AG04450 (cell line): ENCODE results near the gene RASGEF1C. TPM values are rescaled to one million over a fixed set of nuclear protein-coding genes. Genes with fewer than 3 reads are reported as not detected.
"Not testable (repeated sequence)": the region's sequence is repeated elsewhere in the genome, so short reads cannot be mapped to it uniquely, and the experiment has no call there.

Source experiments
- CTCF ChIA-PET: fragments of 300-600, 350-600 bp; formaldehyde crosslinking; extraction: SDS; loops from one replicate; lab custom pipeline; 2022; ENCODE audit warnings: antibody characterized with exemption, inconsistent platforms; lab: Charles Lee
- POLR2A ChIA-PET: fragments of 350-600 bp; formaldehyde crosslinking; extraction: SDS; loops from one replicate; lab custom pipeline; 2021; ENCODE audit warnings: antibody characterized with exemption, inconsistent platforms; lab: Yijun Ruan, JAX
- DNase-seq: peaks from one replicate; pipeline ENCODE4 v3.0.0-alpha.2; 2011; ENCODE audit warnings: low read depth, low spot score
- H3K27ac ChIP-seq: one replicate; pipeline ENCODE4 v1.5.1; 2012; ENCODE audit warnings: low read depth, low read length, control low read depth
- H3K27me3 ChIP-seq: one replicate; pipeline ENCODE4 v1.6.0; 2012; ENCODE audit warnings: low read length; ENCODE audit not compliant: control insufficient read depth, insufficient read depth
- H3K4me3 ChIP-seq: 2 replicates; pipeline ENCODE4 v1.5.1; 2011; ENCODE audit warnings: mild to moderate bottlenecking, low read depth, low read length, control low read depth
- H3K9me3 ChIP-seq: 2 replicates; pipeline ENCODE4 v1.5.1; 2012; ENCODE audit warnings: low read length; ENCODE audit not compliant: control insufficient read depth, insufficient read depth
- polyA plus RNA-seq: library from polyadenylated mRNA; depleted of rRNA; stranded (reverse); fragments of >200 nt; gene quantifications from 2 replicates; pipeline ENCODE4 v1.2.3, GENCODE V29; 2011
- TF ChIP-seq, protein P1 (sequence below): IDR thresholded peaks from 2 replicates; pipeline ENCODE4 v1.5.1; 2011; ENCODE audit warnings: low read depth, low read length, control low read depth, inconsistent platforms

Gene RASGEF1C
- polyA plus RNA-seq, 1 experiment = not detected

DNA sequence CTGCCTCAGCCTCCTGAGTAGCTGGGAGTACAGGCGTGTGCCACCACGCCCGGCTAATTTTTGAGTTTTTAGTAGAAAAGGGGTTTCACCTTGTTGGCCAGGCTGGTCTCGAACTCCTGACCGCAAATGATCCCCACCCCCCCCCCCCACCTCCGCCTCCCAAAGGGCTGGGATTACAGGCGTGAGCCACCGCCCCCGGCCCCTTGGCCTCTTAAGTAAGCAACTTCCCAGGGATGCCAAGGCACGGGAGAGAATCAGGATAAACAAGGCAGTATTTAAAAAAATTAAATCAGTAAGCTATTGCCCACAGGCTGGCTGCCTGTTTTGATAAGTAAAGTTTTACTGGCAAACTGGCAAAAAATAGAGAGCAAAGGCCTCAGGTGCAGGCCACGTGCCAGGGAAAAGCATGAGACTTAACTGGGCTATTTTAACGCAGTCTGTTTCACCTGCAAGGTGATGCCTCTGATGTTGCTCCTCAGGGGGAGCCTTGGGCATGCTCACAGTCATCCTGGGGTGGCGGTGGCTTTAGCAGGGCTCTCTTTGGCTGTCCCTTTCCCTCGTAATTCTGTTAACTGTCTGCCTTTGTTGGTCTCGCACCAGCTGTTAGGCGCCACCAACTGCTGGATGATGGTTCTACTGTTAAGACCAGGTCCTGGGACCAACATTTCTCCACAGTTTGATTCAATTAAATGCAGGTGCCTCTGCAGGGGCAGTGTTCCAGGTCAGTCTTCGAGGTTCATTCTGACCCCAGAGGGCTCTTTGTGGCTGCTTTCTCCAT is 118.1 kb downstream of the RASGEF1C start:
- H3K27me3 ChIP-seq = no peaks in the 10 kb centered on the region
- no peak for DNase-seq
- peak overlapping the region; percentile 29; the same call in 1 of the 2 replicates for H3K4me3 ChIP-seq
- TF ChIP-seq, protein P1, sequence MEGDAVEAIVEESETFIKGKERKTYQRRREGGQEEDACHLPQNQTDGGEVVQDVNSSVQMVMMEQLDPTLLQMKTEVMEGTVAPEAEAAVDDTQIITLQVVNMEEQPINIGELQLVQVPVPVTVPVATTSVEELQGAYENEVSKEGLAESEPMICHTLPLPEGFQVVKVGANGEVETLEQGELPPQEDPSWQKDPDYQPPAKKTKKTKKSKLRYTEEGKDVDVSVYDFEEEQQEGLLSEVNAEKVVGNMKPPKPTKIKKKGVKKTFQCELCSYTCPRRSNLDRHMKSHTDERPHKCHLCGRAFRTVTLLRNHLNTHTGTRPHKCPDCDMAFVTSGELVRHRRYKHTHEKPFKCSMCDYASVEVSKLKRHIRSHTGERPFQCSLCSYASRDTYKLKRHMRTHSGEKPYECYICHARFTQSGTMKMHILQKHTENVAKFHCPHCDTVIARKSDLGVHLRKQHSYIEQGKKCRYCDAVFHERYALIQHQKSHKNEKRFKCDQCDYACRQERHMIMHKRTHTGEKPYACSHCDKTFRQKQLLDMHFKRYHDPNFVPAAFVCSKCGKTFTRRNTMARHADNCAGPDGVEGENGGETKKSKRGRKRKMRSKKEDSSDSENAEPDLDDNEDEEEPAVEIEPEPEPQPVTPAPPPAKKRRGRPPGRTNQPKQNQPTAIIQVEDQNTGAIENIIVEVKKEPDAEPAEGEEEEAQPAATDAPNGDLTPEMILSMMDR = peak; percentile 27
- H3K27ac ChIP-seq = no peak overlapping the region
- no peaks in the 10 kb centered on the region; the same call in 1 of the 2 replicates for H3K9me3 ChIP-seq
- CTCF ChIA-PET = interaction anchor here (0.6 to 3.3 kb wide), 25 partner anchors 8 to 429 kb away, joined by 3 to 27 read pairs (median 5); no protein-coding TSS in a partner anchor
- POLR2A ChIA-PET = interaction anchor here (0.7 kb wide), 1 partner anchor 135 kb away, joined by 3 read pairs; no protein-coding TSS in a partner anchor

DNA sequence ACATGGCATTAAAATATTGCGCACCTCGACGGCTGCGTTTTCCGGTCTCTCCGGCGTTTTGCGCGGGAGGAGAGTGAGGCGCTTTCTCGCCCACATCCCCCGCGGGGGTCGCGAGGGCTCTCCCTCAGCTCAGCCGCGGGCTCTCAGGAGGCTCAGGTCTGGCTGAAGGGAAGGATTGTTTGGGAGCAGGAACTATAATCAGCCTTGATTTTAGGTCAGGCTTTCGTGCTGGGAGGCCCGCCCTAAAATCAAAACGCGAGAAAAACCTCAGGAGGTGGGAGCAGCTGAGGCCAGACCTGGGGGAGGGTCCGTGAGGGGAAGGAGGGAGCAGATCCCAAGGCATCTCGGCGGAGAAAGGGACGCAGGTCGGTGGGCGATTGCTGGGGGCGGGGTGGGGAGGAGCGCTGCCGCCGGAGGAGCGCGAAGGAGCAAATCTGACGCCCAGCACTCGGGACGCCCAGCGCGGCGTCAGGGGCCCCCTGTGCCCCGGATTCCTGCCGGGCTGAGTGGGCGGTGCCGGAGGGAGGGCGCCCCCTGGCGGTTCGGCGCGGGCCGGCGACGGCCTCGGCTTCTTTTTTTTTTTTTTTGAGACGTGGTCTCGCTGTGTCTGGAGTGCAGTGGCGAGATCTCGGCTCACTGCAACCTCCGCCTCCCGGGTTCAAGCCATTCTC is 118.8 kb downstream of the RASGEF1C start:
- TF ChIP-seq, protein P1 = peak; percentile 79
- Histone ChIP-seq H3K4me3 (peak overlapping the region; percentile 65), H3K27me3 (no peaks in the 10 kb centered on the region), H3K9me3 (no peaks in the 10 kb centered on the region; the same call in 1 of the 2 replicates), H3K27ac (peak overlapping the region; percentile 65)
- POLR2A ChIA-PET = interaction anchor here (0.7 kb wide), 1 partner anchor 134 kb away, joined by 3 read pairs; no protein-coding TSS in a partner anchor
- CTCF ChIA-PET = interaction anchor here (0.6 to 3.3 kb wide), 25 partner anchors 8 to 428 kb away, joined by 3 to 27 read pairs (median 5); no protein-coding TSS in a partner anchor
- DNase-seq = peak; percentile 20

DNA sequence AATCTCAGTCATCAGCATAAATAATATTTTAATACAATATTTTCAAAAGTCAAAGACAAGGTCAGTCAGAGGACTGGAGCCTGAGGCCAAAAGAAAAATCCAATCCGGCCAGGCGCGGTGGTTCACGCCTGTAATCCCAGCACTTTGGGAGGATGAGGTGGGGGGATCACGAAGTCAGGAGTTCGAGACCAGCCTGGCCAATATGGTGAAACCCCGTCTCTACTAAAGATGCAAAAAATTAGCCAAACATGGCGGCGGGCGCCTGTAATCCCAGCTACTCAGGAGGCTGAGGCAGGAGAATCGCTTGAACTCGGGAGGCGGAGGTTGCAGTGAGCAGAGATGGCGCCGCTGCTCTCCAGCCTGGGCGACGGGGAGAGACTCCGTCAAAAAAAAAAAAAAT is 119.4 kb downstream of the RASGEF1C start:
- DNase-seq, H3K9me3 ChIP-seq, H3K27ac ChIP-seq, POLR2A ChIA-PET, H3K27me3 ChIP-seq: not testable (repeated sequence)
- peak overlapping the region; percentile 65; the same call in 1 of the 2 replicates for H3K4me3 ChIP-seq
- CTCF ChIA-PET = interaction anchor here (0.6 to 3.3 kb wide), 12 partner anchors 8 to 201 kb away, joined by 3 to 27 read pairs (median 6); no protein-coding TSS in a partner anchor

DNA sequence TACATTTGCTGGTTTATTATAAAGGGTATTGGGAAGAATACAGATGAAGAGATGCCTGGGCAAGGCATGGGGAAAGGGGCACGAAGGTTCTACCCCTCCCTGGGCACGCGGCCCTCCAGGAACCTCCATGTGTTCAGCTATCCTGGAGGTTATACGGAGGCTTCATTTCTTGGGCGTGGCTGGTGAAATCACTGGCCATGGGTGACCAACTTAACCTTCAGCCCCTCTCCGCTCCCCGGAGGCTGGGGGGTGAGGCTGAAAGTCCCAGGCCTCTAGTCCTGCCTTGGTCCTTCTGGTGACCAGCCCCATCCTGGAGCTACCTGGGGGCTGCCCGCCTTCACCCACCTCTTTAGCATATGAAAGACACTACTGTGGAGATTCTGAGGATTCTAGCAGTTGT is 120.5 kb downstream of the RASGEF1C start:
- no peak for DNase-seq
- Histone ChIP-seq H3K4me3 (no peak overlapping the region), H3K9me3 (no peaks in the 10 kb centered on the region; the same call in 1 of the 2 replicates), H3K27ac (no peak overlapping the region), H3K27me3 (peaks cover 4% of the 10 kb centered on the region)
- TF ChIP-seq, protein P1 = no peak
- POLR2A ChIA-PET = no interaction called here
- CTCF ChIA-PET = no interaction called here

DNA sequence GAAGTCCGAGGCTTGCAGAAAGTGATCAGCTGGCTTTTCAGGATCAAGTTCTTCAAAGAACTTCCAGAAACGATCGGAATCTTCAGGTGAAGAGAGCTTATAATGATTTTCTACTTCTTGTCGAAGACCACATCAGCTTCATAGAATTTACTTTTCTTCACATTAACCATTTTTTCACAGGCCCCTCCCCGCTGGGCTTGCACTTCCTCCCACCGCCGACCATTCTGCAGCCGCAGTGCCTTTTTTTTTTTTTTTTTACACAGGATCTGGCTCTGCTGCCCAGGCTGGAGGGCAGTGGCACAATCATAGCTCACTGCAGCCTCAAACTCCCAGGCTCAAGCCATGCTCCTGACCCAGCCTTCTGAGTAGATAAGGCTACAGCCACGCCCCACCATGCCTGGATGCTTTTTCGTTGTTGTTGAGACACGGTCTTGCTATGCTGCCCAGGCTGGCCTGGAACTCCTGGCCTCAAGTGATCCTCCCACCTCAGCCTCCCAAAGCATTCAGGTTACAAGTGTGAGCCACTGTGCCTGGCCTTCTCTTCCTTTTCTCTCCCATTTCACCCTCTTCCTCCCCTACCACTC is 122.1 kb downstream of the RASGEF1C start:
- ChIA-PET POLR2A (no interaction called here), CTCF (interaction anchor here (0.6 kb wide), 1 partner anchor 21 kb away, joined by 3 read pairs; no protein-coding TSS in a partner anchor)
- TF ChIP-seq, protein P1 = no peak
- Histone ChIP-seq H3K27ac (no peak overlapping the region), H3K4me3 (no peak overlapping the region), H3K9me3 (no peaks in the 10 kb centered on the region; the same call in 1 of the 2 replicates), H3K27me3 (peaks cover 5% of the 10 kb centered on the region)
- no peak for DNase-seq
